GM12873 (cell line): ENCODE results near the gene SELENOP.

ENCODE experiments used
- TF ChIP-seq, protein P1 (sequence below): IDR thresholded peaks from 2 replicates; pipeline ENCODE4 v1.5.1; 2012; ENCODE audit warnings: low read depth, mild to moderate bottlenecking, moderate library complexity, low read length, control low read depth; ENCODE audit not compliant: insufficient read depth; ENCODE audit errors: missing control alignments

SELENOP gene

GRCh38 chr5:42837601-42838000 lies 25.9 kb upstream of the SELENOP start:
- TF ChIP-seq, protein P1, sequence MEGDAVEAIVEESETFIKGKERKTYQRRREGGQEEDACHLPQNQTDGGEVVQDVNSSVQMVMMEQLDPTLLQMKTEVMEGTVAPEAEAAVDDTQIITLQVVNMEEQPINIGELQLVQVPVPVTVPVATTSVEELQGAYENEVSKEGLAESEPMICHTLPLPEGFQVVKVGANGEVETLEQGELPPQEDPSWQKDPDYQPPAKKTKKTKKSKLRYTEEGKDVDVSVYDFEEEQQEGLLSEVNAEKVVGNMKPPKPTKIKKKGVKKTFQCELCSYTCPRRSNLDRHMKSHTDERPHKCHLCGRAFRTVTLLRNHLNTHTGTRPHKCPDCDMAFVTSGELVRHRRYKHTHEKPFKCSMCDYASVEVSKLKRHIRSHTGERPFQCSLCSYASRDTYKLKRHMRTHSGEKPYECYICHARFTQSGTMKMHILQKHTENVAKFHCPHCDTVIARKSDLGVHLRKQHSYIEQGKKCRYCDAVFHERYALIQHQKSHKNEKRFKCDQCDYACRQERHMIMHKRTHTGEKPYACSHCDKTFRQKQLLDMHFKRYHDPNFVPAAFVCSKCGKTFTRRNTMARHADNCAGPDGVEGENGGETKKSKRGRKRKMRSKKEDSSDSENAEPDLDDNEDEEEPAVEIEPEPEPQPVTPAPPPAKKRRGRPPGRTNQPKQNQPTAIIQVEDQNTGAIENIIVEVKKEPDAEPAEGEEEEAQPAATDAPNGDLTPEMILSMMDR, result no peak

DNA sequence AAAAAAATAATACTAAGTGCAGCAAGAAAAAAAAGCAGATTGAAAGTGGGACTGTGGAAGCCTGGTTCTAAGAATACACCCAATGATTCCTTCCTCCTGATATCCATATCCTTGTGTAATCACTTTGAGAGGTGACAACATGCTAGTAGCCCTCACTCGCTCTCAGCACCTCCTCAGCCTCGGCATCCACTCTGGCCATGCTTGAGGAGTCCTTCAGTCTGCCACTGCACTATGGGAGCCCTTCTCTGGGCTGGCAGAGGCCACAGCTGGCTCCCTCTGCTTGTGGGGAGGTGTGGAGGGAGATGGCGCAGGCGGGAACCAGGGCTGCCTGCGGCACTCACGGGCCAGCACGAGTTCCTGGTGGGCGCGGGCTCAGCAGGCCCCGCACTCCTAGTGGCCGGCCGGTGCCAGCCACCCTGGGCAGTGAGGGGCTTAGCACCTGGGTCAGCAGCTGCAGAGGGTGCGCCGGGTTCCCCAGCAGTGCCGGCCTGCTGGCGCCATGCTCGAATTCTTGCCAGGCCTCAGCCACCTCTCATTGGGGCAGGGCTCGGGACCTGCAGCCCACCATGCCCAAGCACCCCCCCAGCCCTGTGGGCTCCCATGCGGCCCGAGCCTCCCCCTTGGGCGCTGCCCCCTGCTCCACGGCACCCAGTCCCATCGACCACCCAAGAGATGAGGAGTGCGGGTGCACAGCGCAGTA lies 24.5 kb upstream of the SELENOP start:
- TF ChIP-seq, protein P1, result no peak

- TF ChIP-seq, protein P1, result no peak
Observed at GRCh38 chr5:42832060-42832459, 20.4 kb upstream of the SELENOP start.

GRCh38 chr5:42830924-42831323 lies 19.2 kb upstream of the SELENOP start:
- TF ChIP-seq, protein P1, result no peak

GRCh38 chr5:42828671-42829070 lies 17.0 kb upstream of the SELENOP start:
- TF ChIP-seq, protein P1, result no peak

DNA sequence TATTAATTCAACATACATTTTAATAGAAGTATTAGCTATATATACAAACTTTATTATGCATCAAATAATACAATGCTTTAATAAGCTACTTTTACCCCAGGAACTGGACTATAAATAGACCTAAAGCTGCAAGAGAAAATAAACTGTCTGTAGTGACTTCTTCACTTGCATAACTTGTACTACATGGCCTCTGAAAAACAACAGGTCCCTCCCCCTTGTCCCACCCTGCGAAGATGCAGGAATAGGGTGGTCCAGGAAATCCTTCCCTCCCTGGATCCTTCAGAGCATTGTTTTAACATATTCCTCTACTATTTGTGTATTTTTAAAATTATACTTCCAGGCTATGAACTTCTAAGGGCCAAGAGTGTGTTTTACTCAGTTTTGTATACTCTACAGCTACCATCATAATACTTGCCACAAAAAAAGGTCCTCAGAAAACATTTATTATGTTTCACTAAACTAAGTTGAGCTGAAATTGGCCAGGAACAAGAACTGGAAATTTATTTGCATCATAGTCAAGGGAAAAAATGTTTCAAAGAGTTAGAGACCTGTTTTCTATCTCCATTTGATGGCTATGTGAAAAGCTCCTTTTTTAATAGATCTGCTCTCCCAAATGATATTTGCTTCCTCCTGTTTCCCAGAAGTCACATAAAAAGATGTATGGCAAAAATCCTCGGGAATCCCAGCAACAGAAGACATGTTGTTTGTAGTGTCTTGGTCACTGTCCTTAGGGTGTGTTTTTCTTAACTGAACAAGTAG lies 15.2 kb upstream of the SELENOP start:
- TF ChIP-seq, protein P1, result no peak

- TF ChIP-seq, protein P1, result no peak
Observed at GRCh38 chr5:42825422-42826148, 13.9 kb upstream of the SELENOP start.
